Measurements from ENCODE around the gene KCNT2. TPM values are rescaled to one million over a fixed set of nuclear protein-coding genes. Genes with fewer than 3 reads are reported as not detected.

The KCNT2 gene
- total RNA-seq, 3 donors from 2014 or later, result 2.6 to 3.7 (median 3.0) TPM

DNA sequence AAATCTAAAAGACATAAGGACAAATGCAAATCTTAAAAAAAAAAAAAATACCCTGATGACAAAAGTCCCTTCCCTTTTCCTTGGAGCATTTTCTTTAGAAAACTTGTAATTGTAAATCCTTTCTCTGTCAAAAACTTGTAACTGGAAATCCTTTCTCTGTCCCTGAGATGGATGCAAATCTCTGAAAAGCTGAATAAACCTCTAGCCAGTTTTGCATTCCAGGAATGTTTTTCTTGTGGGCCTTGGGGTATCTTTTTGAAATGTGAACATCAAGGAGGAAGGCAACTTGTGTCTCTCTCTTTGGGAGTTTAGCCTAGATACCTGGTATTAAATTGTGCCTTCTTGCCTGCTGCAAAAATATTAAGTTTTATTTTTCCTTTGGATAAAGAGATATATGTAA is 305.3 kb downstream of the KCNT2 start:
- no peak for DNase-seq (ENCODE audit: low spot score in 2 of 2)
- H3K4me1 ChIP-seq, result no peaks in the 10 kb centered on the region
- intact Hi-C loops (cut with DNase I; ENCODE audit: low total_unique reads), result no loop called here
- H3K36me3 ChIP-seq, result no peaks in the 10 kb centered on the region
- H3K4me3 ChIP-seq, result no peak overlapping the region
- H3K9me3 ChIP-seq, result no peaks in the 10 kb centered on the region
- H3K27me3 ChIP-seq, result no peaks in the 10 kb centered on the region
- H3K27ac ChIP-seq, result no peak overlapping the region
- TF ChIP-seq CTCF (IDR thresholded peaks at IDR 0.05) (no peak), POLR2AphosphoS5 (IDR thresholded peaks at IDR 0.05) (no peak), POLR2A (IDR thresholded peaks at IDR 0.05) (no peak)

- intact Hi-C loops (cut with DNase I; ENCODE audit: low total_unique reads), result no loop called here
- Histone ChIP-seq H3K36me3 (no peaks in the 10 kb centered on the region), H3K27me3 (no peaks in the 10 kb centered on the region), H3K4me3 (no peak overlapping the region), H3K27ac (no peak overlapping the region), H3K9me3 (no peaks in the 10 kb centered on the region), H3K4me1 (no peaks in the 10 kb centered on the region)
- DNase-seq (ENCODE audit: low spot score in 2 of 2), result no peak
- no peak for TF ChIP-seq POLR2A (IDR thresholded peaks at IDR 0.05)
- TF ChIP-seq CTCF (IDR thresholded peaks at IDR 0.05), result no peak
- no peak for TF ChIP-seq POLR2AphosphoS5 (IDR thresholded peaks at IDR 0.05)
These were observed 305.8 kb downstream of the KCNT2 start for GRCh38 chr1:196302420-196302819.

DNA sequence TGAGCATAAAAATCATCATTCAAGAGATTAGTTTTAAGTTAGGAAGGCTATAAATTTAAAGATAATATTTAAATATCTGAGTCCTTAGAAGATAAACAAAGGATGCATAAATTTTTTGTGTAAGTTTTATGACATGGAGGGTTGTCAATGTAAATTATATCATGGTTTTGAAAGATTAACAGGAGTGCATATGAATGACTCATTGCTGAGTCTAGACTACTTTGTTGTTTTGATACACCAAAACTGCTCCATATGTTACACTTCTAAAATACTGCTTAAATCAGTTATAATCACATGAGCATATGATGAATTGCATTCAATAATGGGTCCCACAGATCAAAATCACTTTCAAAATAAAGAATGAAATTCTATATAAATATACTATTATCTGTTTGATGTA is 312.5 kb downstream of the KCNT2 start:
- no peak for TF ChIP-seq POLR2A (IDR thresholded peaks at IDR 0.05)
- no peak for TF ChIP-seq CTCF (IDR thresholded peaks at IDR 0.05)
- TF ChIP-seq POLR2AphosphoS5 (IDR thresholded peaks at IDR 0.05), result no peak
- no peak overlapping the region for H3K27ac ChIP-seq
- DNase-seq (ENCODE audit: low spot score in 2 of 2), result no peak
- no peaks in the 10 kb centered on the region for H3K36me3 ChIP-seq
- no peaks in the 10 kb centered on the region for H3K9me3 ChIP-seq
- intact Hi-C loops (cut with DNase I; ENCODE audit: low total_unique reads), result no loop called here
- H3K4me3 ChIP-seq, result no peak overlapping the region
- H3K4me1 ChIP-seq, result no peaks in the 10 kb centered on the region
- no peaks in the 10 kb centered on the region for H3K27me3 ChIP-seq

DNA sequence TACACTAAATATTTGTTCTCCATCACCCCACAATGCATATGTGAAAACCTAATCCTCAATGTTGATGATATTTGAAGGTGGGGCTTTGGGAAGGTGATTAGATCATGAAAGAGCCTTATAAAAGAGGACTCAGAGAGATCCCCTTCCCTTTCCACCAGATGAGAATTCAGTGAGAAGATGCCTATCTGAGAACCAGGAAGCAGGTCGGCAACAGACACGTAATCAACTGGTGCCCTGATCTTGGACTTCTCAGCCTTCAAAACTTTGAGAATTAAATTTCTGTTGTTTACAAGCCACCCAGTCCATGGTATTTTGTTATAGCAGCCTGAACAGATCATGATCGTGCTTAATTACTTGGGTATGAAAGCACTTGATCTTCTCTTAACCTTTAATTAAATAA is 329.4 kb downstream of the KCNT2 start:
- no peaks in the 10 kb centered on the region for H3K9me3 ChIP-seq
- no peak overlapping the region for H3K4me3 ChIP-seq
- no peaks in the 10 kb centered on the region for H3K36me3 ChIP-seq
- no peaks in the 10 kb centered on the region for H3K4me1 ChIP-seq
- no peak for TF ChIP-seq CTCF (IDR thresholded peaks at IDR 0.05)
- no peak for TF ChIP-seq POLR2A (IDR thresholded peaks at IDR 0.05)
- no peak for TF ChIP-seq POLR2AphosphoS5 (IDR thresholded peaks at IDR 0.05)
- intact Hi-C loops (cut with DNase I; ENCODE audit: low total_unique reads), result no loop called here
- no peak overlapping the region for H3K27ac ChIP-seq
- DNase-seq (ENCODE audit: low spot score in 2 of 2), result no peak
- H3K27me3 ChIP-seq, result no peaks in the 10 kb centered on the region

- Histone ChIP-seq H3K9me3 (no peaks in the 10 kb centered on the region), H3K4me3 (no peak overlapping the region), H3K36me3 (no peaks in the 10 kb centered on the region), H3K27me3 (no peaks in the 10 kb centered on the region), H3K4me1 (no peaks in the 10 kb centered on the region), H3K27ac (no peak overlapping the region)
- intact Hi-C loops (cut with DNase I; ENCODE audit: low total_unique reads), result no loop called here
- no peak for TF ChIP-seq POLR2A (IDR thresholded peaks at IDR 0.05)
- TF ChIP-seq POLR2AphosphoS5 (IDR thresholded peaks at IDR 0.05), result no peak
- no peak for TF ChIP-seq CTCF (IDR thresholded peaks at IDR 0.05)
- DNase-seq (ENCODE audit: low spot score in 2 of 2), result no peak
These were observed 330.4 kb downstream of the KCNT2 start for GRCh38 chr1:196277860-196278259.
